HepG2 (cell line): ENCODE data around the gene NCBP2. TPM values are rescaled to one million over a fixed set of nuclear protein-coding genes. Genes with fewer than 3 reads are reported as not detected.

Source experiments
- ETS1 ChIP-seq: sonication (generic); formaldehyde crosslinking; IDR thresholded peaks from 2 replicates; pipeline ENCODE4 v1.4.0; 2020; ENCODE audit warnings: missing genetic modification reagents
- GABPB1 ChIP-seq: IDR thresholded peaks from 2 replicates; pipeline ENCODE4 v1.6.1; 2016; ENCODE audit warnings: mild to moderate bottlenecking, missing genetic modification reagents, moderate library complexity, missing compliant biosample characterization
- HNRNPL ChIP-seq: fragments of 200-400 bp; formaldehyde crosslinking; IDR thresholded peaks from 2 replicates; pipeline ENCODE4 v1.6.1; 2017; ENCODE audit warnings: mild to moderate bottlenecking, low read depth, low read length
- HOXD1 ChIP-seq: sonication (generic); formaldehyde crosslinking; IDR thresholded peaks from 2 replicates; pipeline ENCODE4 v1.5.0; 2020; ENCODE audit warnings: missing genetic modification reagents
- IRF9 ChIP-seq: sonication (generic); formaldehyde crosslinking; IDR thresholded peaks from 2 replicates; pipeline ENCODE4 v1.8.0; 2022; ENCODE audit warnings: missing genetic modification reagents, mild to moderate bottlenecking, borderline replicate concordance
- KDM5B ChIP-seq: sonication (generic); formaldehyde crosslinking; IDR thresholded peaks from 2 replicates; pipeline ENCODE4 v1.4.0; 2020; ENCODE audit warnings: missing genetic modification reagents, mild to moderate bottlenecking, borderline replicate concordance
- SMC3 ChIP-seq: IDR thresholded peaks from 2 replicates; pipeline ENCODE4 v1.6.1; 2011; ENCODE audit warnings: low read length, improper control_type of control experiment
- ZNF333 ChIP-seq: sonication (generic); formaldehyde crosslinking; IDR thresholded peaks from 2 replicates; pipeline ENCODE4 v1.4.0; 2020; ENCODE audit warnings: mild to moderate bottlenecking, missing genetic modification reagents, borderline replicate concordance
- ZNF451 ChIP-seq: sonication (generic); formaldehyde crosslinking; IDR thresholded peaks from 2 replicates; pipeline ENCODE4 v1.5.0; 2020; ENCODE audit warnings: mild to moderate bottlenecking, missing genetic modification reagents
- ZNF468 ChIP-seq: sonication (generic); formaldehyde crosslinking; IDR thresholded peaks from 2 replicates; pipeline ENCODE4 v1.8.0; 2022; ENCODE audit warnings: mild to moderate bottlenecking, moderate library complexity, missing genetic modification reagents
- ZNF646 ChIP-seq: sonication (generic); formaldehyde crosslinking; IDR thresholded peaks from 2 replicates; pipeline ENCODE4 v1.9.0; 2021; ENCODE audit warnings: mild to moderate bottlenecking, missing genetic modification reagents
- ZNF691 ChIP-seq: sonication (generic); formaldehyde crosslinking; IDR thresholded peaks from 2 replicates; pipeline ENCODE4 v1.4.0; 2020; ENCODE audit warnings: missing genetic modification reagents, low read depth, mild to moderate bottlenecking, borderline replicate concordance
- ZNF782 ChIP-seq: sonication (generic); formaldehyde crosslinking; IDR thresholded peaks from 2 replicates; pipeline ENCODE4 v1.4.0; 2020; ENCODE audit warnings: missing genetic modification reagents, mild to moderate bottlenecking, borderline replicate concordance
- ZNF790 ChIP-seq: sonication (generic); formaldehyde crosslinking; IDR thresholded peaks from 2 replicates; pipeline ENCODE4 v1.8.0; 2022; ENCODE audit warnings: missing genetic modification reagents, mild to moderate bottlenecking, borderline replicate concordance
- ZNF883 ChIP-seq: sonication (generic); formaldehyde crosslinking; IDR thresholded peaks from 2 replicates; pipeline ENCODE4 v1.5.1; 2020; ENCODE audit warnings: mild to moderate bottlenecking, missing genetic modification reagents; ENCODE audit errors: not compliant biosample characterization
- polyA plus RNA-seq, 8 experiments: library from polyadenylated mRNA; depleted of rRNA in 3 of 8; stranded (reverse) in 7 of 8; unstranded in 1 of 8; fragments of >200 nt; fragmentation: Illumina TruSeq in 4 of 8; extraction: Trizol in 4 of 8; gene quantifications; 2 replicates each; pipeline versions ENCODE4 v1.2.1 to v1.2.3, GENCODE V29; 2011 to 2016; ENCODE audit warnings: low read depth in 4 of 8, missing spikeins in 1 of 8, mixed read lengths in 1 of 8; ENCODE audit not compliant: insufficient read depth in 1 of 8
- total RNA-seq, 5 experiments: library from RNA; depleted of rRNA; stranded (reverse); fragments of >200 nt; fragmentation: Illumina TruSeq; extraction: Trizol; gene quantifications; 2 replicates each; pipeline ENCODE4 v1.2.3, GENCODE V29; 2016; ENCODE audit warnings: low read depth in 1 of 5

NCBP2 gene
- total and polyA plus RNA-seq, 2 of the 13 experiments (the other 11 are each of a cell fraction or from before 2014, with no cell fraction given), result 58.7 to 95.5 TPM

- 0 out of 2 replicates have a peak, but pooled peaks have one; percentile 12 for TF ChIP-seq ZNF468 (CRISPR knock-in tag)
- TF ChIP-seq ZNF451 (CRISPR knock-in tag), result no peak
- no peak for TF ChIP-seq ZNF782 (CRISPR knock-in tag)
- no peak for TF ChIP-seq ZNF333 (CRISPR knock-in tag)
- TF ChIP-seq GABPB1 (CRISPR knock-in tag), result no peak
- TF ChIP-seq KDM5B (CRISPR knock-in tag), result peak; percentile 10; the same call in 1 of the 2 replicates
- no peak for TF ChIP-seq HOXD1
- TF ChIP-seq HNRNPL, result no peak
- no peak for TF ChIP-seq ZNF790 (CRISPR knock-in tag)
- TF ChIP-seq ZNF691 (CRISPR knock-in tag), result no peak; the same call in 1 of the 2 replicates
- no peak for TF ChIP-seq ZNF646
- no peak for TF ChIP-seq IRF9
- TF ChIP-seq ETS1 (CRISPR knock-in tag), result no peak
- no peak for TF ChIP-seq SMC3
- no peak for TF ChIP-seq ZNF883 (CRISPR knock-in tag)
Observed at GRCh38 chr3:196942915-196943277, 568 bp upstream of the NCBP2 start (continued).
